ENCODE data around the gene CCDC60.

The CCDC60 gene

DNA sequence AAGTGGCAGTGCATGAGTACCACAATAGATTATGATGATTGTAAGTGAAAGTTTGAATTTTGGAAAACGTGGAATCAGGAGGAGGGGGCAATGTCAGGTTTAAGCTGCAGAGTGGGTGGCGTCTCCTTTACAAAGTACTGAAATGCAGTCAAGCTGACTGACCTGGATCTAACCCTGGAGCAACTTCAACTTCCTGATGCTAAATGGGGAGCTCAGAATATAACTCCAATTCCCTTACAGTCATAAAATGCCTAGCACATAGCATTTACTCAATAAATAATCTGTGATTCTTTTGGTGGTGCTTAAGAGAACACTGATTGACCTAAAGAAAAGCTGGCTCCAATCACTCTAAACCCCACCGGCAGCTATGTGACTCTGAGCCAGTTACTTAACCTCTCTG is 38.5 kb downstream of the CCDC60 start:
- Histone ChIP-seq H3K36me3 (ENCODE audit: control insufficient read depth in 1 of 2, insufficient read depth in 2 of 2, low read depth in 1 of 2, low read length in 2 of 2) (no peaks in the 10 kb centered on the region), H2BK5ac (ENCODE audit: low read depth, low read length, poor library complexity, severe bottlenecking) (no peak overlapping the region), H3K4me2 (ENCODE audit: low read length, poor library complexity, severe bottlenecking) (no peak overlapping the region), H3K23ac (ENCODE audit: low read length in 2 of 2) (no peak overlapping the region), H3K79me1 (replicated peaks; ENCODE audit: low read length, poor library complexity, severe bottlenecking) (no peaks in the 10 kb centered on the region), H3K27me3 (ENCODE audit: control insufficient read depth in 1 of 2, insufficient read depth in 1 of 2, low read length in 2 of 2) (no peaks in the 10 kb centered on the region), H3K14ac (ENCODE audit: low read length in 2 of 2) (no peak overlapping the region), H2BK120ac (ENCODE audit: low read depth, low read length) (no peak overlapping the region), H3K4me3 (ENCODE audit: insufficient read depth in 1 of 2, low read depth in 1 of 2, low read length in 2 of 2) (no peak overlapping the region), H3K18ac (ENCODE audit: low read depth in 1 of 2, low read length in 2 of 2) (no peak overlapping the region), H4K91ac (ENCODE audit: low read length) (no peak overlapping the region), H2BK15ac (ENCODE audit: low read depth, poor library complexity, severe bottlenecking) (no peak overlapping the region), H3K9me3 (ENCODE audit: control insufficient read depth, low read length) (no peaks in the 10 kb centered on the region), H3K9ac (ENCODE audit: low read length) (no peak overlapping the region), H3K4me1 (ENCODE audit: control insufficient read depth, insufficient read depth, low read depth, low read length) (no peaks in the 10 kb centered on the region), H3K4ac (ENCODE audit: low read depth in 1 of 2, low read length in 2 of 2) (no peak overlapping the region), H2BK12ac (ENCODE audit: low read length in 2 of 2) (no peak overlapping the region), H3K27ac (ENCODE audit: low read length, poor library complexity, severe bottlenecking) (no peak overlapping the region), H4K8ac (ENCODE audit: low read length) (no peak overlapping the region), H2AK5ac (ENCODE audit: low read length, severe bottlenecking) (no peak overlapping the region), H2AFZ (ENCODE audit: low read depth, low read length) (no peak overlapping the region)
- no peak for DNase-seq
- WGBS: 67% methylated on average over 3 of the region's 3 CpGs

DNA sequence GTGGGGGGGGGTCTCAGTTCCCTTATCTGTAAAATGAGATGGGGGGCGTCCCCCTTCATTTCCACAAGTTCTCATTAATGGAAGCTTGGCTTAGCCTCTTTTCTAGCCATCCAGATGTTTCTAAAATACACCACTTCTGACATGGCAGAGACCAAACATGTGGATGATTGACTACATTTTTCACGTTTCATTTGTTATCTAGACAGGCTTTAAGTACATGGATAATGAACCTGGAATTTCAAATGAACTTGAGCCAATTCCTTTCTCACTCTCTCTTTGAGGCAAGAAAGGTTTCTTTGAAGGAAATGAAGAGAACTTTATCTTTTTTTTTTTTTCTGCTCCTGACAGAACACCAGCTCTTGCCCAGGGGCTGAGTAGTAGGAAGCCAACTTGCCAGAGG is 39.1 kb downstream of the CCDC60 start:
- H3K4me3 ChIP-seq (ENCODE audit: insufficient read depth in 1 of 2, low read depth in 1 of 2, low read length in 2 of 2): no peak overlapping the region
- H3K4ac ChIP-seq (ENCODE audit: low read depth in 1 of 2, low read length in 2 of 2): no peak overlapping the region
- H3K9ac ChIP-seq (ENCODE audit: low read length): no peak overlapping the region
- H3K79me1 ChIP-seq (replicated peaks; ENCODE audit: low read length, poor library complexity, severe bottlenecking): no peaks in the 10 kb centered on the region
- no peak overlapping the region for H4K8ac ChIP-seq (ENCODE audit: low read length)
- no peaks in the 10 kb centered on the region for H3K9me3 ChIP-seq (ENCODE audit: control insufficient read depth, low read length)
- DNase-seq: no peak
- H3K4me1 ChIP-seq (ENCODE audit: control insufficient read depth, insufficient read depth, low read depth, low read length): no peaks in the 10 kb centered on the region
- H2AFZ ChIP-seq (ENCODE audit: low read depth, low read length): no peak overlapping the region
- H3K14ac ChIP-seq (ENCODE audit: low read length in 2 of 2): no peak overlapping the region
- no peak overlapping the region for H3K18ac ChIP-seq (ENCODE audit: low read depth in 1 of 2, low read length in 2 of 2)
- 17% methylated on average over 1 of the region's 2 CpGs for WGBS
- no peak overlapping the region for H2BK15ac ChIP-seq (ENCODE audit: low read depth, poor library complexity, severe bottlenecking)
- no peaks in the 10 kb centered on the region for H3K36me3 ChIP-seq (ENCODE audit: control insufficient read depth in 1 of 2, insufficient read depth in 2 of 2, low read depth in 1 of 2, low read length in 2 of 2)
- no peak overlapping the region for H3K4me2 ChIP-seq (ENCODE audit: low read length, poor library complexity, severe bottlenecking)
- no peak overlapping the region for H4K91ac ChIP-seq (ENCODE audit: low read length)
- H2BK12ac ChIP-seq (ENCODE audit: low read length in 2 of 2): no peak overlapping the region
- H3K23ac ChIP-seq (ENCODE audit: low read length in 2 of 2): no peak overlapping the region
- no peak overlapping the region for H3K27ac ChIP-seq (ENCODE audit: low read length, poor library complexity, severe bottlenecking)
- H2AK5ac ChIP-seq (ENCODE audit: low read length, severe bottlenecking): no peak overlapping the region
- H3K27me3 ChIP-seq (ENCODE audit: control insufficient read depth in 1 of 2, insufficient read depth in 1 of 2, low read length in 2 of 2): no peaks in the 10 kb centered on the region
- H2BK5ac ChIP-seq (ENCODE audit: low read depth, low read length, poor library complexity, severe bottlenecking): no peak overlapping the region
- H2BK120ac ChIP-seq (ENCODE audit: low read depth, low read length): no peak overlapping the region

DNA sequence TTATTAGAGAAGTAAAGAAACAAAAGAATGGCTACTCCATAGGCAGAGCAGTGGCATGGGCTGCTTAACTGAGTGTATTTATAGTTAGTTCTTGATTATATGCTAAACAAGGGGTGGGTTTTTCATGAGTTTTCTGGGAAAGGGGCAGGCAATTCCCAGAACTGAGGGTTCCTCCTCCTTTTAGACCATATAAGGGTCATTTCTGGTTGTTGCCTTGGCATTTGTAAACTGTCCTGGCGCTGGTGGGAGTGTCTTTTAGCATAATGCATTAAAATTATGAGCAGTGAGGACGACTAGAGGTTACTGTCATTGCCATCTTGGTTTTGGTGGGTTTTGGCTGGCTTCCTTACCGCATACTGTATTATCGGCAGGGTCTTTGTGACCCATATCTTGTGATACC is 40.1 kb downstream of the CCDC60 start:
- 70% methylated on average over 4 of the region's 4 CpGs for WGBS
- Histone ChIP-seq H3K27me3 (ENCODE audit: control insufficient read depth in 1 of 2, insufficient read depth in 1 of 2, low read length in 2 of 2) (no peaks in the 10 kb centered on the region), H3K27ac (ENCODE audit: low read length, poor library complexity, severe bottlenecking) (no peak overlapping the region), H3K4me3 (ENCODE audit: insufficient read depth in 1 of 2, low read depth in 1 of 2, low read length in 2 of 2) (no peak overlapping the region), H3K18ac (ENCODE audit: low read depth in 1 of 2, low read length in 2 of 2) (no peak overlapping the region), H2BK5ac (ENCODE audit: low read depth, low read length, poor library complexity, severe bottlenecking) (no peak overlapping the region), H3K4ac (ENCODE audit: low read depth in 1 of 2, low read length in 2 of 2) (no peak overlapping the region), H3K9me3 (ENCODE audit: control insufficient read depth, low read length) (no peaks in the 10 kb centered on the region), H4K91ac (ENCODE audit: low read length) (no peak overlapping the region), H2BK15ac (ENCODE audit: low read depth, poor library complexity, severe bottlenecking) (no peak overlapping the region), H3K4me1 (ENCODE audit: control insufficient read depth, insufficient read depth, low read depth, low read length) (no peaks in the 10 kb centered on the region), H3K14ac (ENCODE audit: low read length in 2 of 2) (no peak overlapping the region), H3K79me1 (replicated peaks; ENCODE audit: low read length, poor library complexity, severe bottlenecking) (no peaks in the 10 kb centered on the region), H2AFZ (ENCODE audit: low read depth, low read length) (no peak overlapping the region), H2AK5ac (ENCODE audit: low read length, severe bottlenecking) (no peak overlapping the region), H3K23ac (ENCODE audit: low read length in 2 of 2) (no peak overlapping the region), H2BK120ac (ENCODE audit: low read depth, low read length) (no peak overlapping the region), H2BK12ac (ENCODE audit: low read length in 2 of 2) (no peak overlapping the region), H3K4me2 (ENCODE audit: low read length, poor library complexity, severe bottlenecking) (no peak overlapping the region), H4K8ac (ENCODE audit: low read length) (no peak overlapping the region), H3K9ac (ENCODE audit: low read length) (no peak overlapping the region), H3K36me3 (ENCODE audit: control insufficient read depth in 1 of 2, insufficient read depth in 2 of 2, low read depth in 1 of 2, low read length in 2 of 2) (no peaks in the 10 kb centered on the region)
- no peak for DNase-seq

DNA sequence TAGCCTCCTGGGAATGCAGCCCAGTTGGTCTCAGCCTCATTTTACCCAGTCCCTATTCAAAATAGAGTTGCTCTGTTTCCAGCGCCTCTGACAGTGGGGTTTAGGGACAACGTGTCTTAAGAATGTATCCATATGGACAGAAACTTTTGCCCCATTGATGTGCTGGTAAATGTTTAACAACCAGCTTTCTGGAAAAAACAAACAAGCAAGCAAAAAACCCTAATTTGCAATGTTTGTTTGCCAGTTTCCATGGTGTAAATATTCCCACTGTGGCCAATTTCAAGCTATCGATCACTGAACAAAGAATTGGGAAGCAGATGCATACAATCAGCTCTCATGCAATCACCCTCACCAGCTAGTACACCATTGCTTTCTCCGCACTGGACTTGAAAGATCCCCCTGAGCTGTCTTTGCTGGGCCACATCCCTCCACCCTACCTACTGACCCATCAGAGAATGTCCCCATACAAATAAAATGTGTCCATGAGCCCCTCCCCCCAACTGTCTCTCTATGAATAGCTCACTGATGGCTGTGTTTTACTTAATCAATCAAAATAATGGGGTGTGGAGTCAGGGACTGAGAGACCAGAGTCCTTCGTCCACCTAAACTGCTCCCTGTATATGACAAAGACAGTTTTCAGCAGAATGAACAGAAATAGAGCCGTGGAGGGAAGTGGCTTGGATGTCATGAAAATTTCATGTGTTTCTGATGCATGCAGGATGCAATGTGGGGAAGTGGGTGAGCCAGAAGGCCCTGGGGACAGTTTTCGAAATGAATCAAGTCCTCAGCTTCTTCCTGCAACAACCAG is 40.8 kb downstream of the CCDC60 start:
- Histone ChIP-seq H3K4me2 (ENCODE audit: low read length, poor library complexity, severe bottlenecking) (no peak overlapping the region), H2BK120ac (ENCODE audit: low read depth, low read length) (no peak overlapping the region), H4K91ac (ENCODE audit: low read length) (no peak overlapping the region), H3K4me1 (ENCODE audit: control insufficient read depth, insufficient read depth, low read depth, low read length) (no peaks in the 10 kb centered on the region), H3K79me1 (replicated peaks; ENCODE audit: low read length, poor library complexity, severe bottlenecking) (no peaks in the 10 kb centered on the region), H3K9me3 (ENCODE audit: control insufficient read depth, low read length) (no peaks in the 10 kb centered on the region), H3K27me3 (ENCODE audit: control insufficient read depth in 1 of 2, insufficient read depth in 1 of 2, low read length in 2 of 2) (no peaks in the 10 kb centered on the region), H3K4me3 (ENCODE audit: insufficient read depth in 1 of 2, low read depth in 1 of 2, low read length in 2 of 2) (no peak overlapping the region), H3K36me3 (ENCODE audit: control insufficient read depth in 1 of 2, insufficient read depth in 2 of 2, low read depth in 1 of 2, low read length in 2 of 2) (no peaks in the 10 kb centered on the region), H3K18ac (ENCODE audit: low read depth in 1 of 2, low read length in 2 of 2) (no peak overlapping the region), H2AFZ (ENCODE audit: low read depth, low read length) (no peak overlapping the region), H2BK12ac (ENCODE audit: low read length in 2 of 2) (no peak overlapping the region), H2AK5ac (ENCODE audit: low read length, severe bottlenecking) (no peak overlapping the region), H3K4ac (ENCODE audit: low read depth in 1 of 2, low read length in 2 of 2) (no peak overlapping the region), H3K14ac (ENCODE audit: low read length in 2 of 2) (no peak overlapping the region), H3K27ac (ENCODE audit: low read length, poor library complexity, severe bottlenecking) (no peak overlapping the region), H3K23ac (ENCODE audit: low read length in 2 of 2) (no peak overlapping the region), H4K8ac (ENCODE audit: low read length) (no peak overlapping the region), H2BK15ac (ENCODE audit: low read depth, poor library complexity, severe bottlenecking) (no peak overlapping the region), H2BK5ac (ENCODE audit: low read depth, low read length, poor library complexity, severe bottlenecking) (no peak overlapping the region), H3K9ac (ENCODE audit: low read length) (no peak overlapping the region)
- DNase-seq: no peak
- 76% methylated on average over 7 of the region's 7 CpGs for WGBS
